Caki2 (cell line): ENCODE results near the gene TNFRSF6B. TPM values are rescaled to one million over a fixed set of nuclear protein-coding genes. Genes with fewer than 3 reads are reported as not detected.
A peak's percentile ranks its signal among the peaks of the same experiment; 100 is the strongest.

ENCODE experiments used
- DNase-seq: peaks from one replicate; pipeline ENCODE4 v3.0.0-alpha.2; 2015; ENCODE audit warnings: low read depth
- in situ Hi-C: cut with HindIII; loops from 2 replicates; pipeline ENCODE4 v1.10.0; 2016; ENCODE audit warnings: low sequenced_read_pairs, low pct_unique_long_range_greater_than_20kb, mixed read lengths
- total RNA-seq: library from RNA; depleted of rRNA; stranded (reverse); fragments of >200 nt; shearing (Covaris generic); gene quantifications from 2 replicates; pipeline ENCODE4 v1.2.3, GENCODE V29; 2014; ENCODE audit warnings: low replicate concordance

The TNFRSF6B gene
- total RNA-seq, 1 experiment from 2014 or later = not detected

- peak; percentile 59 for DNase-seq
- in situ Hi-C loops = no loop called here
Observed at GRCh38 chr20:63692436-63693082, 3.9 kb upstream of the TNFRSF6B start.

- in situ Hi-C loops = no loop called here
- no peak for DNase-seq
Observed at GRCh38 chr20:63693083-63693732, 3.2 kb upstream of the TNFRSF6B start.

- in situ Hi-C loops = no loop called here
- DNase-seq = no peak
Observed at GRCh38 chr20:63693733-63694583, 2.5 kb upstream of the TNFRSF6B start.

- in situ Hi-C loops = no loop called here
Observed at GRCh38 chr20:63694584-63695423, 1.6 kb upstream of the TNFRSF6B start.

GRCh38 chr20:63695424-63696305 is 787 bp upstream of the TNFRSF6B start:
- in situ Hi-C loops = no loop called here
- no peak for DNase-seq

More at GRCh38 chr20:63694584-63695423, 1.6 kb upstream of the TNFRSF6B start:
- no peak for DNase-seq

- DNase-seq = no peak
Observed at GRCh38 chr20:63696306-63696627, 185 bp upstream of the TNFRSF6B start.

GRCh38 chr20:63697357-63697867 is 960 bp downstream of the TNFRSF6B start:
- in situ Hi-C loops = no loop called here
- no peak for DNase-seq

More at GRCh38 chr20:63696306-63696627, 185 bp upstream of the TNFRSF6B start:
- in situ Hi-C loops = no loop called here

- in situ Hi-C loops = no loop called here
- no peak for DNase-seq
Observed at GRCh38 chr20:63697868-63698545, 1.6 kb downstream of the TNFRSF6B start.

GRCh38 chr20:63698739-63699465 is 2.5 kb downstream of the TNFRSF6B start:
- in situ Hi-C loops = no loop called here
- DNase-seq = peak; percentile 91

- DNase-seq = no peak
- in situ Hi-C loops = no loop called here
Observed at GRCh38 chr20:63699466-63700198, 3.2 kb downstream of the TNFRSF6B start.

- no peak for DNase-seq
- in situ Hi-C loops = no loop called here
Observed at GRCh38 chr20:63700199-63701050, 4.0 kb downstream of the TNFRSF6B start.

- no peak for DNase-seq
- in situ Hi-C loops = no loop called here
Observed at GRCh38 chr20:63701051-63701328, 4.5 kb downstream of the TNFRSF6B start.

GRCh38 chr20:63701329-63702035 is 5.0 kb downstream of the TNFRSF6B start:
- in situ Hi-C loops = no loop called here
- no peak for DNase-seq

GRCh38 chr20:63702036-63702665 is 5.7 kb downstream of the TNFRSF6B start:
- in situ Hi-C loops = no loop called here
- no peak for DNase-seq
